AG08395 (cell line): ENCODE results near the gene METTL25B.
A peak's percentile ranks its signal among the peaks of the same experiment; 100 is the strongest.

Source experiments
- DNase-seq: peaks from one replicate; pipeline ENCODE4 v3.0.0; 2012; ENCODE audit warnings: mixed read lengths, low spot score

Gene METTL25B

GRCh38 chr1:156726549-156727226, 1.6 kb upstream of the METTL25B start:
- peak; percentile 75 for DNase-seq

GRCh38 chr1:156727492-156727891, 777 bp upstream of the METTL25B start:
- no peak for DNase-seq

DNA sequence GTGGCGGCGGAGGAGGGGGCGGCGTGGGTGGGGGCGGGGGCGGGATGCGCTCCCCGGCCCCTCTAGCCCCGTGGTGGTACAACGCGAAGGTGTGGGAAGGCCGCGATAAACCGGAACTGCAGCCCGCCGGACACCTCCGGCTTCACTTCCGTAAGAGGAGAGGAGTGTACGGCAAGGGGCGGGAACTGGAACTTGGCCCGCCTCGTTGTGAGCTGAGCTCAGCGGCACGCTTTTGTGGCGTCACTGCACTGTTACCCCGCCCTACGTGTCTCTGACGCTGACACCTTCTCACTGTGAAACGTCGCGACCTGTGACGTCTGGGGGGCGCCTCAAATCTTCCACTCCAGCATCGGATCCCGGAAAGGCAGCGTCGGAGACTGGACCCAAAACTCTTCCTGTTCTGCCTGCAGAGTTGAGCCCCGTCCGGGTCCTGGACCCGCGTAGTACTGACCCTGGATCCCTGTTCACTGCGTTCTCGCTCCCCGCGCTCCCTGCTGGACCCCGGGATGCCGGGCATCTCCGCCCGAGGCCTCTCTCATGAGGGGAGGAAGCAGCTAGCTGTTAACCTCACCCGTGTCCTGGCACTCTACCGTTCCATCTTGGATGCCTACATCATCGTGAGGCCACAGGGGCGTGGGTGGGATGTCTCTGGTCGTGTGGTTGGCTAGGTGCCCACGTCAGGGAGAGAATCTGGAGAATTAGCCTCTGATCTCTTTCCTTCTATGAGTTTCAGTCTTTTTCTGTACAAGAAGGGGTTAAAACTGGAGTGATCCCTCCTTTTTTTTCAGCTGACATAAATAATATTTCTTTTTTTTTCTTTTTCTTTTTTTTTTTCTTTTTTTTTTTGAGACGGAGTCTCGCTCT, 562 bp downstream of the METTL25B start, which contains the start of gene ISG20L2:
ISG20L2 (minus strand) TSS at position 168 of the 864 bp plus-strand sequence. CDS start 1,114 bp downstream, outside the sequence.
- DNase-seq = peak; percentile 95

DNA sequence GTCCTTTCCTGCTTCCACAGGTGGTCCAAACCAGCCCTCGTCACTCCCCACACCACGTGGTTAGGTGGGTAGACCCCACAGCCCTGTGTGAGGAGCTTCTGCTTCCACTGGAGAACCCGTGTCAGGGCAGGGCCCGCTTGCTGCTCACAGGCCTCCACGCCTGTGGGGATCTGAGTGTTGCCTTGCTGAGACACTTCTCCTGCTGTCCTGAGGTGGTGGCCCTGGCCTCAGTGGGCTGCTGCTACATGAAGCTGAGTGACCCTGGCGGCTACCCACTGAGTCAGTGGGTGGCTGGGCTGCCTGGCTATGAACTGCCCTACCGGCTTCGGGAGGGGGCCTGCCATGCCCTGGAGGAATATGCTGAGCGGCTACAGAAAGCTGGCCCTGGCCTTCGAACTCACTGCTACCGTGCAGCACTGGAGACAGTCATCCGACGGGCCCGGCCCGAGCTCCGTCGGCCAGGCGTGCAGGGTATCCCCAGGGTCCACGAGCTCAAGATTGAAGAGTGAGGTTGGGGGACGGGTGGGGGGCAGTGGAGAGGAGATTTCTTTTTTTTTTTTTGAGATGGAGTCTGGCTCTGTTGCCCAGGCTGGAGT, 5.8 kb downstream of the METTL25B start:
- DNase-seq = no peak

DNA sequence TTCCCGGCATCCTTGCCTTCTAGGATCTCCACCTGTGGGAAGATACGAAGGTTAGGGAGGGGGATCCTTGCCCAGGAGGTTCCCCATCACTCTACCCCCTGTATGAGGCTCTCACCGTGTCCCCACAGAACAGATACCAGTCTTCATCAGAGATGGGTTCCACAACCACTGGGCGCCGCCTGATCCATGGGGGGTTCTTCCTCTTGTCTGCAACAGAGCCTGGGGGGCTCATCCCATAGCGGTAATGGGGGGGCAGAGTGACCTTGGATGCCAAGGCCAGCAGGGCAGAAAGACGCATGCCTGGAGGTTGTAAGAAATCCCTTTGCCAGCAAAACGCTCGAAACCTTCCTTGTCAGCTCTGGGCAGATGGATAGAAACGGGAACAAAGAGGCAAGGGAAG, 10.1 kb downstream of the METTL25B start:
- DNase-seq = no peak

GRCh38 chr1:156738916-156739315, 10.6 kb downstream of the METTL25B start:
- DNase-seq = no peak

GRCh38 chr1:156740237-156740740, 12.0 kb downstream of the METTL25B start:
- DNase-seq = no peak

DNA sequence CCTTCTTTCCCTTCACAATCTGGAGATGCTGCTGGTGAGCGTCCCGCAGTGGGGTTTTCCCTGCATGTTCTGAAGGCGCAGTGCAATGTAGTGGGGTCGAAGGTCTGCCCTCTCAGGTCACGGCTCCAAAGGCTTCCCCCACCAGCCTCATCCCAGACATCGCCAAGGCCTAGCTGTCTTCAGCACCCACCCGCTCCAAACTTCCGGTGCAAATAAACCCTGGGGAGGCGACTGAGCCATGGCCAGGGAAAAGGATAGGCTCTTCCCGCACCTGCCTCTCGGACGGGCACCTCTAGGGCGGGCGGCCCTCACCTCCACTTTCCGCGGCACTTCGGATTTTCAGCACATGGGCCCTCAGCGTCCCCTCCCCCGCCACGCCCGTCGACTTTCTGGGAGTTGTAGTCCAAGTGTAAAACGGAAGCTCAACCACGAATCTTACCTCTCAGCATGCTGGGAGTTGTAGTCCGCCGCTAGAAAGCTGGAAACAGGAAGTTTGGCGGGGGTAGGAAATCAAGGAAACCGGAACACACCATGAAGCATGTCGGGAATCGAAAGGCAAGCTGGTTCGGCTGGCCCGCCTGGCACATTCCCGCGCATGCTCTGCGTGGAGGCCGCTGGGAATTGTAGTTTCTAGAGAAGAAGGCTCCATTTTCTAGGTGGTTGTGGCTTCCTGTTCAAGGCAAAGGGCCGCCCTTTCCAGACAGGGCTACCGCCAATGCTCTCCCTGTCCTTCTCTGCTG, 12.6 kb downstream of the METTL25B start, which contains the start of gene MRPL24:
MRPL24 (minus strand) TSS at position 348 of the 740 bp plus-strand sequence. CDS start 2,384 bp downstream, outside the sequence.
- peak; percentile 97 for DNase-seq

GRCh38 chr1:156741481-156741983, 13.3 kb downstream of the METTL25B start:
- DNase-seq = no peak

GRCh38 chr1:156742017-156742416, 13.7 kb downstream of the METTL25B start:
- DNase-seq = no peak

DNA sequence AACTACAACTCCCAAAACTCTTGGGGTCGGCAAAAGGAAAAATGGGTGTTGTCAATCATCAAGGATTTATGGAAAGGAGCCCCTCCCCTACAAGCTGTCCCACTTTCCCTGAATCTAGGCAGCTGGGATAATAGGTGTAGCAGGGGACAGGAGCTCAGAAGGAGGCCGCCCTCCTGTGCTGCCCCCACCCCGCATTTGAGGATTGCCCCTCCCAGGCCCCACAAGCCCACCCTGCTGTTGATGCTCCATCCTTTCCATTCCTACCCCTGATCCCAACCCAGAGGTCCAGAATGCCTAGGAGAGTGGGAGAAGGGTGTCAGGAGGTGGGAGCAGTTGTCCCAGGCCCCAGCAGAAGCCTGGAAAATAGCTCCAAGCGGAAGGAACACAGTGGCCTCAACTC, 14.5 kb downstream of the METTL25B start:
- no peak for DNase-seq

- no peak for DNase-seq
These were observed 15.4 kb downstream of the METTL25B start for GRCh38 chr1:156743367-156744302.

GRCh38 chr1:156744344-156744743, 16.1 kb downstream of the METTL25B start:
- no peak for DNase-seq

- no peak for DNase-seq
These were observed 16.6 kb downstream of the METTL25B start for GRCh38 chr1:156744786-156745419.

DNA sequence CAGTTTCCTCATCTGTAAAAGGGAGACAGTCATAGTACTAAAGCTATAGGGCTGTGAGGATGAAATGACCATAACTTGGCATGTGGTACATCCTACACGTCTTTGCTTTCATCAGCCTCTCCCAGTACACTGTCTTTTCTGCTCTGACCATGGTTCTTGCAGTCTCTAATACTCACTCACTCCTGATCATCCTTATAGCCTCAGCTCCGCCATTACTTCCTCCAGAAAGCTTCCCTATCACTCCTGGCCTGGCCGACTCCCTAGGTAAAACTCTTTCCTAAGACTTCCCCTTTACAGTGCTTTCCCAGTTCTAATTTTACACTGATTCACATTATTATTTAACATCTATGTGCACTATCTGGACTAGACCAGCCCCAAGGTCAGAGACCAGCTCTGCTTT, 17.6 kb downstream of the METTL25B start:
- DNase-seq = no peak

- no peak for DNase-seq
These were observed 18.1 kb downstream of the METTL25B start for GRCh38 chr1:156746406-156746727.

GRCh38 chr1:156746728-156747631, 18.7 kb downstream of the METTL25B start:
- peak; percentile 97 for DNase-seq

DNA sequence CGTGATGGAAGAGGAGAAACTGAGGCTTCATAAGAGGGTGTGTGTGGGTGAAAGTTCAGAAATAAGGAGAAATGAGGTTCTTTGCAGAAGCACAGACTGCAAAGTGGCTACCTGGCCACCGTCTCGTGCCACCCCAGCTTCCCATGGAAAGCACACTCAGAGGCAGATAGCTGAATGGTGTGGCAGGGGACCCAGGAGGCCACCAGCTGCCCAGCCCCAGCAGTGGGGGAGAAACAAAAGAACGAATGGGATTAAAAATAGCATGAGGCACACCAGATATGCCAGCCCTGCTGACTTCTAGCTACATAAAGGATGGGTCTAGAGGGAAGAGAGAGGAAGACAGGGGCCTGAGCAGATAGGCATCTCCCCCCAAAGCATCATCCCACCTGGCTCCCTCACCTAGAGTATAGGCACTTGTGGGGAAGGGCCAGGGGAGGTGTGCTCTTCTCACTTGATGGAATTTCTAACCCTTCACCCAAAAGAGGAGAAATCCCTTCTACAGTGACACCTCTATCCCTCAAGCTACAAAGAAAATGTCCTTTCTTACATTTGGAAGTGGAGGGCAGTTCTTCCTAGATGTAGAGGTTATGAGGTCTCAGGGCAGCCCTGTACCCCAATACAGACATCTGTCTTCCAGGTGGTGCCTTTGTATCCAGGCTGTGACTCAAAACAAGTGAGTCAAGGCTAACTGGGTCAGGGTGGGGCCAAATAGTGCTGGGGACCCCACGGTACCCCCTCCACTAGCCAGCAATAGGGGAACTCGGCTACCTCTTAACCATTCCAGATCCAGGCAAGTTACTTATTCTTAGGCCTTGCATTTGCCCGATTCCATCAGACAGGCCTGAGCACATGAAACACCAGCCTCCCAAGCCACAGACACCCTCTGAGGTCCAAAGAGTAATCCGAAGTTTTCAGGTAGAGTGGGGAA, 19.7 kb downstream of the METTL25B start:
- DNase-seq = no peak
